HepG2 (cell line): ENCODE data around the gene C2orf42. TPM values are rescaled to one million over a fixed set of nuclear protein-coding genes. Genes with fewer than 3 reads are reported as not detected.

Experiments used
- CTCF ChIP-seq: sonication (generic); formaldehyde crosslinking; IDR thresholded peaks from 2 replicates; pipeline ENCODE4 v1.5.0; 2020; ENCODE audit warnings: mild to moderate bottlenecking, missing genetic modification reagents, moderate library complexity
- MLLT10 ChIP-seq: sonication (generic); formaldehyde crosslinking; IDR thresholded peaks from 2 replicates; pipeline ENCODE4 v1.4.0; 2020; ENCODE audit warnings: missing genetic modification reagents
- PLSCR1 ChIP-seq: sonication (generic); formaldehyde crosslinking; IDR thresholded peaks from 2 replicates; pipeline ENCODE4 v1.5.0; 2020; ENCODE audit warnings: missing genetic modification reagents, mild to moderate bottlenecking, borderline replicate concordance
- STAG1 ChIP-seq: sonication (generic); formaldehyde crosslinking; IDR thresholded peaks from 2 replicates; pipeline ENCODE4 v1.4.0; 2020; ENCODE audit warnings: missing genetic modification reagents
- TEF ChIP-seq: sonication (generic); formaldehyde crosslinking; IDR thresholded peaks from 2 replicates; pipeline ENCODE4 v1.5.0; 2020; ENCODE audit warnings: missing genetic modification reagents
- ZBTB42 ChIP-seq: sonication (generic); formaldehyde crosslinking; IDR thresholded peaks from 2 replicates; pipeline ENCODE4 v1.5.0; 2020; ENCODE audit warnings: mild to moderate bottlenecking, missing genetic modification reagents
- ZBTB43 ChIP-seq: sonication (generic); formaldehyde crosslinking; conservative IDR thresholded peaks from 2 replicates; pipeline ENCODE4 v1.4.0; 2020; ENCODE audit warnings: missing genetic modification reagents
- ZNF230 ChIP-seq: sonication (generic); formaldehyde crosslinking; IDR thresholded peaks from 2 replicates; pipeline ENCODE4 v1.4.0; 2020; ENCODE audit warnings: mild to moderate bottlenecking, missing genetic modification reagents
- ZNF24 ChIP-seq: fragments of 450-650 bp; IDR thresholded peaks from 2 replicates; pipeline ENCODE4 v1.6.1; 2017; ENCODE audit warnings: antibody characterized with exemption, mild to moderate bottlenecking
- ZNF274 ChIP-seq: sonication (generic); formaldehyde crosslinking; IDR thresholded peaks from 2 replicates; pipeline ENCODE4 v1.5.1; 2020; ENCODE audit warnings: mild to moderate bottlenecking, missing genetic modification reagents
- ZNF318 ChIP-seq: sonication (generic); formaldehyde crosslinking; IDR thresholded peaks from 2 replicates; pipeline ENCODE4 v1.4.0; 2020; ENCODE audit warnings: mild to moderate bottlenecking, missing genetic modification reagents
- ZNF577 ChIP-seq: sonication (generic); formaldehyde crosslinking; IDR thresholded peaks from 2 replicates; pipeline ENCODE4 v1.4.0; 2020; ENCODE audit warnings: mild to moderate bottlenecking, low read depth, missing genetic modification reagents, borderline replicate concordance
- ZUFSP ChIP-seq: sonication (generic); formaldehyde crosslinking; IDR thresholded peaks from 2 replicates; pipeline ENCODE4 v1.9.0; 2021; ENCODE audit warnings: missing genetic modification reagents, mild to moderate bottlenecking, borderline replicate concordance
- polyA plus RNA-seq, 8 experiments: library from polyadenylated mRNA; depleted of rRNA in 3 of 8; stranded (reverse) in 7 of 8; unstranded in 1 of 8; fragments of >200 nt; fragmentation: Illumina TruSeq in 4 of 8; extraction: Trizol in 4 of 8; gene quantifications; 2 replicates each; pipeline versions ENCODE4 v1.2.1 to v1.2.3, GENCODE V29; 2011 to 2016; ENCODE audit warnings: low read depth in 4 of 8, missing spikeins in 1 of 8, mixed read lengths in 1 of 8; ENCODE audit not compliant: insufficient read depth in 1 of 8
- total RNA-seq, 5 experiments: library from RNA; depleted of rRNA; stranded (reverse); fragments of >200 nt; fragmentation: Illumina TruSeq; extraction: Trizol; gene quantifications; 2 replicates each; pipeline ENCODE4 v1.2.3, GENCODE V29; 2016; ENCODE audit warnings: low read depth in 1 of 5

Gene C2orf42
- total and polyA plus RNA-seq, 2 of the 13 experiments (the other 11 are each of a cell fraction or from before 2014, with no cell fraction given): 9.3 to 9.9 TPM

GRCh38 chr2:70142590-70143313 lies 48.1 kb downstream of the C2orf42 start (continued):
- TF ChIP-seq ZNF318 (CRISPR knock-in tag): no peak; the same call in 1 of the 2 replicates
- peak; percentile 81; the same call in 1 of the 2 replicates for TF ChIP-seq ZNF230 (CRISPR knock-in tag)
- no peak; the same call in 1 of the 2 replicates for TF ChIP-seq ZBTB42 (CRISPR knock-in tag)
- TF ChIP-seq STAG1: peak; percentile 100
- TF ChIP-seq MLLT10 (CRISPR knock-in tag): no peak
- TF ChIP-seq ZNF274: peak; percentile 94
- TF ChIP-seq TEF (CRISPR knock-in tag): no peak; the same call in 1 of the 2 replicates
- TF ChIP-seq ZUFSP (CRISPR knock-in tag): no peak
- peak; percentile 100 for TF ChIP-seq CTCF (CRISPR knock-in tag)
- TF ChIP-seq ZNF577 (CRISPR knock-in tag): no peak
- 0 out of 2 replicates have a peak, but pooled peaks have one; percentile 7 for TF ChIP-seq ZNF24
- TF ChIP-seq ZBTB43 (CRISPR knock-in tag): no peak; the same call in 1 of the 2 replicates
- peak; percentile 77; the same call in 1 of the 2 replicates for TF ChIP-seq PLSCR1
